ENCODE results near the gene LAMA5.

Gene LAMA5

DNA sequence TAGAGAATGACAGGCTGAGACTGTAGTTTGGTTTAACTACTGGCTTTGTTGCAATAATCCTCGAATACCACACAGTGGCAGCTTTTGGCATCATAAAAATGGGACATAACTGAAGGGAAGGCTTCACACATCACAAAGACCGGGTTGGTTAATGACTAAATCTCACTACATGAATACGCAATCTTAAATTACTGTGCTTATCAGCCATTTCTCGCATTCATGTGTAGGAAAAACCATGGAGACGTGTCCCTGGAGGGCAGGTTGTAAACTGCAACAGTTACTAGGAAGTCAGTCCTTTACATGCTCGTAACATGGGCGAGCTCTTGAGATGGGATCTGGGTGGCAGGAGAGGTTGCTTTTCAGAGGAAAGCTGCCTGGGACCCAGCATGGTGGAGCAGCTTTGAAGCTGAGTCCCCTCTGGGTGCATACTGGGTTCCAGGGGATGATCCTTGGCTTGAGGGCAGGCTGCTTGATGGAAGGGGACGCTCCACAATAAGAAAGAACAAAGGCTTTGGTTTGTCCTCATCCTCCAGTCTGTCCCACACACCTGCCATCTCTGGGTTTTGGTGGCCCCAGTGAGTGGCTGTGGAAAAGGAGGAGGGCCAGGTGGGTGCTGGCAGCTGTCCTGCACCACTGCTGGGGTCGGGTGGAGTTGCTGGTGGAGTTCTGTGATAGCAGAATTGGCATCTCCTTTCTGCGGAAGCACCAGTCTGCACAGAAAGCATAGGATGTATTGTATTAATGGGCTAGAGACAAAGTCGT is 21.9 kb upstream of the LAMA5 start:
- H3K36me3 ChIP-seq (ENCODE audit: control insufficient read depth, insufficient read depth, low read length): peaks cover 10% of the 10 kb centered on the region
- no peak overlapping the region for H3K4me3 ChIP-seq (ENCODE audit: insufficient read depth, low read depth, low read length)
- H3K4me1 ChIP-seq (ENCODE audit: control insufficient read depth, insufficient read depth, low read length): peaks cover 16% of the 10 kb centered on the region
- WGBS, 2 experiments: 96 to 97% methylated on average over 11 of the region's 11 CpGs
- H3K27me3 ChIP-seq (ENCODE audit: control insufficient read depth, insufficient read depth, low read length, poor library complexity, severe bottlenecking): no peaks in the 10 kb centered on the region
- H3K27ac ChIP-seq (ENCODE audit: insufficient read depth, low read depth, low read length, poor library complexity, severe bottlenecking): no peak overlapping the region
- H3K9me3 ChIP-seq (ENCODE audit: control insufficient read depth, low read length): no peaks in the 10 kb centered on the region

DNA sequence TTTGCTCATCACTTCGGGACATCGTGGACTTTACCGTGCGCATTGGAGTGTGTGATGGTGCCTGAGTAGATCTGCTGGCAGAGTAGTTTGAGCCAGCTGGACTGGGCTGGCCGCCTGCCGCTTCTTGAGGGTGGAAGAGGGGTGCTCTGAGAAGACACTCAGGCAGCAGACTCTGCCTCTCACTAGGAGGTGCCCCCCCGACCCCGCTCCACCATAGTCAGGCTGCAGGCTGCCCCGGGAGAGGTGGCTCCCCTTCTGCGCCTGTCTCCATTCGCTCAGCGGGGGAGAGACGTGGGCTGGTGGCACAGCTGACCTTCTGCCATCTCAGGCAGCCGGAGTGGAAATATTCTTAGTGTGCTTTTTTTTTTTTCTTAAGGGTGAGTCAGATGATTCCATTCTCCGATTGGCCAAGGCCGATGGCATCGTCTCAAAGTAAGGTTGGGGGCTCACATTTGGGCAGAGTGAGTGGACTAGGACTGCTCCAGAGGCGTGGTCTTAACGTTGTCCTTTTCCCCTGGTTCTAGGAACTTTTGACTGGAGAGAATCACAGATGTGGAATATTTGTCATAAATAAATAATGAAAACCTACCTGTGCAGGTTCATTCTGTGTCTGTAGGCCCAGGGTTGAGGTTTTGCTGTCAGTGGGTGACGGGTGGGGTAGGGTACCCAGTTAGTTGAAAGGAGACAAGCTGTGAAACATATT is 21.0 kb upstream of the LAMA5 start:
- Histone ChIP-seq H3K27me3 (ENCODE audit: control insufficient read depth, insufficient read depth, low read length, poor library complexity, severe bottlenecking) (no peaks in the 10 kb centered on the region), H3K4me1 (ENCODE audit: control insufficient read depth, insufficient read depth, low read length) (peaks cover 16% of the 10 kb centered on the region), H3K4me3 (ENCODE audit: insufficient read depth, low read depth, low read length) (peak overlapping the region; percentile 100), H3K27ac (ENCODE audit: insufficient read depth, low read depth, low read length, poor library complexity, severe bottlenecking) (no peak overlapping the region), H3K36me3 (ENCODE audit: control insufficient read depth, insufficient read depth, low read length) (peaks cover 10% of the 10 kb centered on the region), H3K9me3 (ENCODE audit: control insufficient read depth, low read length) (no peaks in the 10 kb centered on the region)
- 87 to 92% methylated on average over 20 of the region's 20 CpGs for WGBS, 2 experiments

- Histone ChIP-seq H3K4me1 (ENCODE audit: control insufficient read depth, insufficient read depth, low read length) (peaks cover 16% of the 10 kb centered on the region), H3K27ac (ENCODE audit: insufficient read depth, low read depth, low read length, poor library complexity, severe bottlenecking) (no peak overlapping the region), H3K9me3 (ENCODE audit: control insufficient read depth, low read length) (no peaks in the 10 kb centered on the region), H3K4me3 (ENCODE audit: insufficient read depth, low read depth, low read length) (peak overlapping the region; percentile 100), H3K36me3 (ENCODE audit: control insufficient read depth, insufficient read depth, low read length) (peaks cover 10% of the 10 kb centered on the region), H3K27me3 (ENCODE audit: control insufficient read depth, insufficient read depth, low read length, poor library complexity, severe bottlenecking) (no peaks in the 10 kb centered on the region)
- WGBS, 2 experiments: 4 to 5% methylated on average over 47 of the region's 47 CpGs
These were observed 20.3 kb upstream of the LAMA5 start for GRCh38 chr20:62387219-62387913.

DNA sequence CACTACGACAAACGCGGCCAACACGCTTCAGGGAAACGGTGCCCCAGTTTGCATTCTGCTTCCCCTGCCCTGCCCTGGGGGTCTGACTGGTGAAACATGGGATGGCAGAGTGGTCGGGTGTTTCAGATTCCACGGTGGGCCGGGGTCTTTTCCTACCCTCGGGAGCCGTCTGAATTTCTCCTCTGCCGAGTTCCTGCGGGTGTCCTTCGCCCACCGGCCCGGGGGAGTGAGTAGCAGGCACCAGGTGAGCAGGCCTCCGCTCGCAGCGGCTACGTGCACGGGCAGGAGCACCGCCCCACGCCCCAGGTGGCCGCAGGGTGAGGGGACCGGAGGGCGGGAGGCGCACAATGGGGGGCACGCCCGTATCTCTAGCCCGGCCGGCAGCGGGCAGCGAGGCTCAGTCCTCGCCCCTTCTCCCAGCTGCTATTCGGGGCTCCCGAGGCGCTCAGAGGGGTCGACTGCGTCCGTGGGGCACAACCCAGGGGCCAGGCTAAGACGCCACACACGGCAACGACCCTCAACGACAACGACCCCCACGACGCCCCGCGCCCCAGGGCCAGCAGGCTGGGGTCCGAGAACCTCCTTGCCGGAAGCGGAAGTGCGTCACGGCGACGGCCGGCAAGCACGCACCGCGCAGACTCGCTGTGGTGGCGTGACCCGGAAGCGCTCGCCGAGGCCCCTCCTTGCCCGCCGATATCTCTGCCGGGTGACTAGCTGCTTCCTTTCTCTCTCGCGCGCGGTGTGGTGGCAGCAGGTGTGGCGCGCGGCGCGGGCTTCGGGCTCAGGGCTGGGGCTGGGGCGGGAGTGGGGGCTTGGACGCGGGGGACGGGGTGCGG is 19.5 kb upstream of the LAMA5 start, which contains the start of gene RPS21:
RPS21 (plus strand) TSS at position 721 of the 836 bp plus-strand sequence. CDS start 236 bp downstream, outside the sequence.
- H3K4me3 ChIP-seq (ENCODE audit: insufficient read depth, low read depth, low read length): peak within 1 kb of the TSS; percentile 100
- peaks cover 12% of the 10 kb centered on the region for H3K36me3 ChIP-seq (ENCODE audit: control insufficient read depth, insufficient read depth, low read length)
- 0 to 1% methylated on average over 83 of the region's 83 CpGs for WGBS, 2 experiments
- H3K27ac ChIP-seq (ENCODE audit: insufficient read depth, low read depth, low read length, poor library complexity, severe bottlenecking): peak within 1 kb of the TSS; percentile 22
- H3K4me1 ChIP-seq (ENCODE audit: control insufficient read depth, insufficient read depth, low read length): peaks cover 16% of the 10 kb centered on the region
- no peaks in the 10 kb centered on the region for H3K9me3 ChIP-seq (ENCODE audit: control insufficient read depth, low read length)
- no peaks in the 10 kb centered on the region for H3K27me3 ChIP-seq (ENCODE audit: control insufficient read depth, insufficient read depth, low read length, poor library complexity, severe bottlenecking)

DNA sequence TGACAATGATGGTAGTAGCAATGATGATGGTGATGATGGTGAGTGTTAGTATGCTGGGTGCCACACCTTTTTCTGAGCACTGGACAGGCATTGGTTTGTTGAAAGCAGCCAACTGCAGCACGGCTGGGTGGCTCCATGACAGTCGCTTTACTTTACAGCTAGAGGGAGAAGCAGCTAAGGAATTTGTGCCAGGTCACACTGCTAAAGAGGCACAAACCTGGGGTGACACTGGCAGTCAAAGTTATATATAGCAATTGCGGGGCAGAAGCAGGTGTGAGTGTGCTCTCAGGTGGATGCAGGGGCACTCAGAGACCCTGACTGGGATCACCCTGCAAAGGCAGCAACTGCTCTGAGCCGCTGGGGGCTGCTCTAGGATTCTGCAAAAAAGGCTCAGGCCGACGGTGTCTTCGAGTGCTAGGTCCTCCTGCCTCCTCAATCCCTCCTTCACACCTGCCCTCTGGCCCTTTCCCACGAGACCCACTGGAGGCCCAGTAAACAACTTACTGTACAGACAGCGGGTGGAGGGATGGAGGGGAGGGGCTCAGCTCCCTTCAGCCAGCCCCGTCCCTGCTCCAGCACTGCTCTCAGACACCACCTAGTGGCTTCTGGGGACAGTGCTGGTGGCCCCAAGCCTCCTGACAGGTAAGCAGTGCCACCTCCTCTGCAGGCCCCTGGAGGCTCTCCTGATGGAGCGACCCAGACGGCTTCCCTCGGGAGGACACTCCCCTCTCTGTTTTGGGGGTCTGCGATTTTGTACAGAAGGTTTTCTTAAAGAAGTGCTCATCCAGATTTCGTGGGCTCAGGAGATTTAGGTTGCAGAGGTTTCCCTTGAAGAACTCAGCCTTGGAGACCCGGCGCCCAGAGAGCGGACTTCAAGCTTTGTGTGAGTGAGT is 15.4 kb upstream of the LAMA5 start:
- Histone ChIP-seq H3K4me3 (ENCODE audit: insufficient read depth, low read depth, low read length) (no peak overlapping the region), H3K27ac (ENCODE audit: insufficient read depth, low read depth, low read length, poor library complexity, severe bottlenecking) (no peak overlapping the region), H3K36me3 (ENCODE audit: control insufficient read depth, insufficient read depth, low read length) (peaks cover 4% of the 10 kb centered on the region), H3K9me3 (ENCODE audit: control insufficient read depth, low read length) (no peaks in the 10 kb centered on the region), H3K27me3 (ENCODE audit: control insufficient read depth, insufficient read depth, low read length, poor library complexity, severe bottlenecking) (no peaks in the 10 kb centered on the region), H3K4me1 (ENCODE audit: control insufficient read depth, insufficient read depth, low read length) (peaks cover 8% of the 10 kb centered on the region)
- WGBS, 2 experiments: 60 to 63% methylated on average over 18 of the region's 18 CpGs

GRCh38 chr20:62381842-62382241 is 14.7 kb upstream of the LAMA5 start:
- Histone ChIP-seq H3K36me3 (ENCODE audit: control insufficient read depth, insufficient read depth, low read length) (peaks cover 4% of the 10 kb centered on the region), H3K27me3 (ENCODE audit: control insufficient read depth, insufficient read depth, low read length, poor library complexity, severe bottlenecking) (no peaks in the 10 kb centered on the region), H3K4me1 (ENCODE audit: control insufficient read depth, insufficient read depth, low read length) (peaks cover 15% of the 10 kb centered on the region), H3K4me3 (ENCODE audit: insufficient read depth, low read depth, low read length) (no peak overlapping the region), H3K9me3 (ENCODE audit: control insufficient read depth, low read length) (no peaks in the 10 kb centered on the region), H3K27ac (ENCODE audit: insufficient read depth, low read depth, low read length, poor library complexity, severe bottlenecking) (no peak overlapping the region)
- WGBS, 2 experiments: 93 to 95% methylated on average over 6 of the region's 6 CpGs

DNA sequence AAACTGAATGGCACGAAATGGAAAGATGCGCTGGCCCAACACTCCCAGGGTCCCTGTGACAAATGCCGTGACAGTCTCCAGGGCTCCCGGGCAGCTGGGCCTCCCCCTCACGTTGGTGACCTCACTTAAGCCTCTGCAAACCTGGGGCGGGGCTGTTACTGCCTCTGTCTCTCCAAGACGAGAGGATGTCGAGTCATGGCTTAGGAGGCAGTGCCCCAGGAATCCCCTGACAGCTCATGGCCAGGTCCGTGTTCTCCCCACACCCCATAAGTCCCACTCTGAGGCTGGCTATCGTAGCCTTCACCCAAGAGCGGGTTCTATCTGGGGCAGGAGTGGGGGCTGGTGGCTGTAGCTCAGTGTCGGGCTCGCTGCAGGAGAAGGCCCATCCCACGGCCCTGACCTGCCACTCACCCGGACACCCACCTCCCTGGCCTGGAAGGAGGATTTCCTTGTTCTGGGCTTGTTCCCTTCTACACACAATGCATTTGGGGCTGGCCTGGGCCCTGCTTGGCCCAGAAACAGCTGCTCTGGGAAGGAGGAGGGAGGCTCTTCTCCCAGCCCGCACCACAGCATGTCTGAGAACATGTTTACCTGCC is 14.2 kb upstream of the LAMA5 start:
- H3K27me3 ChIP-seq (ENCODE audit: control insufficient read depth, insufficient read depth, low read length, poor library complexity, severe bottlenecking): no peaks in the 10 kb centered on the region
- H3K36me3 ChIP-seq (ENCODE audit: control insufficient read depth, insufficient read depth, low read length): peaks cover 4% of the 10 kb centered on the region
- WGBS, 2 experiments: 86 to 87% methylated on average over 16 of the region's 16 CpGs
- H3K4me1 ChIP-seq (ENCODE audit: control insufficient read depth, insufficient read depth, low read length): peaks cover 18% of the 10 kb centered on the region
- H3K4me3 ChIP-seq (ENCODE audit: insufficient read depth, low read depth, low read length): no peak overlapping the region
- no peak overlapping the region for H3K27ac ChIP-seq (ENCODE audit: insufficient read depth, low read depth, low read length, poor library complexity, severe bottlenecking)
- H3K9me3 ChIP-seq (ENCODE audit: control insufficient read depth, low read length): no peaks in the 10 kb centered on the region

DNA sequence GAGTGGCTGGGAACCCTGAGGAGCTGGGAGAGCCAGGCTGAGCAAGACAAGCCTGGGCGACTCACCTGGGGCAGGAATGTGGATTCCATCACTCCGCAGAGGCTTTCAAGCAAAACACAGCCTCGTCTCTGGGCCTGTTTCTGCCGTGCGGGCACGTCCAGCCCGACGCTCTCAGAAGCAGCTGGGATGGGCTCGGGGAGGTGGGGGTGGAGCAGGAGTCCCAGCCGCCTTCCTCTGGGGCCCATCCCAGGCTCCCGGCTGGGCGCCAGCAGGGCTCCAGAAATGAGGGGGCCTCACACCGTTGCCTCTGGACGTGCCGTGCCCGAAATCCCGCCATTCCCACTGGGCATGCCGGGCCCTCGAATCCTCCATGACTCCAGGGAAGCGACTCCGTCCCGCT is 11.1 kb upstream of the LAMA5 start:
- WGBS, 2 experiments: 87 to 88% methylated on average over 22 of the region's 22 CpGs
- peaks cover 25% of the 10 kb centered on the region for H3K4me1 ChIP-seq (ENCODE audit: control insufficient read depth, insufficient read depth, low read length)

More for the DNA sequence above, 11.1 kb upstream of the LAMA5 start:
- Histone ChIP-seq H3K27me3 (ENCODE audit: control insufficient read depth, insufficient read depth, low read length, poor library complexity, severe bottlenecking) (no peaks in the 10 kb centered on the region), H3K36me3 (ENCODE audit: control insufficient read depth, insufficient read depth, low read length) (peaks cover 4% of the 10 kb centered on the region), H3K4me3 (ENCODE audit: insufficient read depth, low read depth, low read length) (no peak overlapping the region), H3K9me3 (ENCODE audit: control insufficient read depth, low read length) (no peaks in the 10 kb centered on the region), H3K27ac (ENCODE audit: insufficient read depth, low read depth, low read length, poor library complexity, severe bottlenecking) (no peak overlapping the region)

All from ectodermal cell (in vitro differentiated cells).